Stomach (tissue), 9 donors: ENCODE measurements around the gene RPL7A. TPM values are rescaled to one million over a fixed set of nuclear protein-coding genes. Genes with fewer than 3 reads are reported as not detected.

Source experiments
- DNase-seq, 2 donors: peaks; one replicate each; pipeline versions ENCODE4 v3.0.0 to v3.0.0-alpha.2; 2013 to 2019
- H3K27ac ChIP-seq, 5 donors: fragments of 200-600 bp in 4 of 5; sonication (generic) in 4 of 5; one replicate each; pipeline ENCODE4 v1.5.1; 2013 to 2019; ENCODE audit warnings: mild to moderate bottlenecking in 1 of 5, moderate library complexity in 1 of 5
- H3K27me3 ChIP-seq, 3 donors: fragments of 200-600 bp; sonication (generic); one replicate each; pipeline ENCODE4 v1.5.1; 2017 to 2019; ENCODE audit warnings: mixed run types in 1 of 3
- H3K36me3 ChIP-seq, 4 donors: fragments of 200-600 bp; sonication (generic); 1 replicate in 3 of 4; 2 replicates in 1 of 4; pipeline ENCODE4 v1.5.1; 2016 to 2019
- H3K4me1 ChIP-seq, 4 donors: fragments of 200-600 bp; sonication (generic); one replicate each; pipeline ENCODE4 v1.5.1; 2016 to 2019
- H3K4me3 ChIP-seq, 4 donors: fragments of 200-600 bp; sonication (generic) in 3 of 4; one replicate each; pipeline ENCODE4 v1.5.1; 2016 to 2019; ENCODE audit warnings: mild to moderate bottlenecking in 1 of 4
- H3K9me3 ChIP-seq, 4 donors: fragments of 200-600 bp; sonication (generic); one replicate each; pipeline ENCODE4 v1.5.1; 2016 to 2019
- CTCF ChIP-seq, 7 experiments: fragments of 450-650 bp in 4 of 7; fragments of 200-600 bp in 3 of 7; sonication (generic) in 3 of 7; IDR thresholded peaks; one replicate each; pipeline ENCODE4 v1.5.1; 2016 to 2019; ENCODE audit warnings: antibody characterized with exemption in 7 of 7, control low read depth in 2 of 7, mild to moderate bottlenecking in 1 of 7
- EP300 ChIP-seq: sonication (generic); formaldehyde crosslinking; IDR thresholded peaks from one replicate; pipeline ENCODE4 v1.6.1; 2017; ENCODE audit warnings: antibody characterized with exemption
- POLR2A ChIP-seq, 4 donors: fragments of 450-650 bp; IDR thresholded peaks; one replicate each; pipeline ENCODE4 v1.6.1; 2016; ENCODE audit warnings: antibody characterized with exemption in 4 of 4, control low read depth in 2 of 4, mild to moderate bottlenecking in 1 of 4, moderate library complexity in 1 of 4
- POLR2AphosphoS5 ChIP-seq, 3 donors: sonication (generic); formaldehyde crosslinking; IDR thresholded peaks; one replicate each; pipeline ENCODE4 v1.6.1; 2016; ENCODE audit warnings: antibody characterized with exemption in 3 of 3
- WGBS, 5 donors: extraction: QIAGEN DNeasy Blood & Tissue Kit in 3 of 5; methylation state at CpG; one replicate each; pipeline versions ENCODE4 v1.1.5 to v1.1.7; 2013 to 2018; 5-methylcytosine and 5-hydroxymethylcytosine counted together
- intact Hi-C: fragments of 100-400 bp; cut with DNase I; formaldehyde crosslinking; loops from one replicate; pipeline ENCODE4 v1.15.1; 2023; ENCODE audit warnings: low total_unique reads
- polyA plus RNA-seq, 3 donors: library from polyadenylated mRNA; stranded (reverse); fragments of 200-250 nt; gene quantifications; one replicate each; pipeline ENCODE4 v1.2.3, GENCODE V29; 2013
- total RNA-seq, 5 donors: library from RNA; depleted of rRNA; stranded (reverse); fragments of >200 nt; gene quantifications; one replicate each; pipeline versions ENCODE4 v1.1.0 to v1.2.3, GENCODE V29; 2014 to 2016
- donor health status: healthy with polysubstance abuse.
- donor health status: Bipolar disorder and iron deficiency.
- donor health status: healthy.

Gene RPL7A
- total and polyA plus RNA-seq, 8 donors, result 809 to 4,243 (median 1,432) TPM

GRCh38 chr9:133331221-133331620, 16.8 kb upstream of the RPL7A start:
- intact Hi-C loops, result no loop called here
- no peaks in the 10 kb centered on the region for H3K9me3 ChIP-seq
- WGBS, 5 donors, result 83 to 85% (median 84%) methylated on average over 18 to 19 of the region's 19 CpGs
- no peak for DNase-seq
- H3K4me1 ChIP-seq, result peaks cover 17 to 27% (median 21%) of the 10 kb centered on the region in 4 donors
- H3K4me3 ChIP-seq, result no peak overlapping the region
- TF ChIP-seq POLR2AphosphoS5 (IDR thresholded peaks at IDR 0.05) (no peak), CTCF (IDR thresholded peaks at IDR 0.05) (no peak), POLR2A (IDR thresholded peaks at IDR 0.05) (no peak), EP300 (no peak)
- no peaks in the 10 kb centered on the region for H3K27me3 ChIP-seq
- H3K27ac ChIP-seq, result no peak overlapping the region
- peaks cover 41 to 52% (median 48%) of the 10 kb centered on the region in 4 donors for H3K36me3 ChIP-seq

GRCh38 chr9:133331641-133332380, 16.2 kb upstream of the RPL7A start:
- peaks cover 41 to 52% (median 48%) of the 10 kb centered on the region in 4 donors for H3K36me3 ChIP-seq
- H3K4me1 ChIP-seq, result peaks cover 21 to 33% (median 27%) of the 10 kb centered on the region in 4 donors
- TF ChIP-seq POLR2A (IDR thresholded peaks at IDR 0.05) (no peak), CTCF (IDR thresholded peaks at IDR 0.05) (no peak), EP300 (no peak), POLR2AphosphoS5 (IDR thresholded peaks at IDR 0.05) (no peak)
- 94 to 98% (median 96%) methylated on average over 37 to 57 of the region's 57 CpGs for WGBS, 5 donors
- H3K9me3 ChIP-seq, result no peaks in the 10 kb centered on the region
- no peak for DNase-seq
- H3K27me3 ChIP-seq, result no peaks in the 10 kb centered on the region
- no peak overlapping the region for H3K27ac ChIP-seq
- intact Hi-C loops, result no loop called here
- no peak overlapping the region for H3K4me3 ChIP-seq

GRCh38 chr9:133332381-133332730, 15.7 kb upstream of the RPL7A start:
- intact Hi-C loops, result no loop called here
- no peaks in the 10 kb centered on the region for H3K27me3 ChIP-seq
- TF ChIP-seq EP300 (no peak), POLR2A (IDR thresholded peaks at IDR 0.05) (no peak), POLR2AphosphoS5 (IDR thresholded peaks at IDR 0.05) (no peak), CTCF (IDR thresholded peaks at IDR 0.05) (no peak)

GRCh38 chr9:133333011-133333410, 15.0 kb upstream of the RPL7A start:
- Histone ChIP-seq H3K27me3 (no peaks in the 10 kb centered on the region), H3K4me1 (peaks cover 21 to 35% (median 31%) of the 10 kb centered on the region in 4 donors), H3K27ac (no peak overlapping the region), H3K4me3 (no peak overlapping the region), H3K36me3 (peaks cover 41 to 52% (median 48%) of the 10 kb centered on the region in 4 donors), H3K9me3 (no peaks in the 10 kb centered on the region)
- no peak for TF ChIP-seq CTCF (IDR thresholded peaks at IDR 0.05)
- no peak for TF ChIP-seq EP300
- no peak for TF ChIP-seq POLR2AphosphoS5 (IDR thresholded peaks at IDR 0.05)
- no peak for TF ChIP-seq POLR2A (IDR thresholded peaks at IDR 0.05)
- no peak for DNase-seq
- intact Hi-C loops, result no loop called here
- WGBS, 5 donors, result 89 to 94% (median 92%) methylated on average over 11 of the region's 11 CpGs

More at GRCh38 chr9:133332381-133332730, 15.7 kb upstream of the RPL7A start:
- DNase-seq, result no peak
- Histone ChIP-seq H3K27ac (no peak overlapping the region), H3K4me1 (peaks cover 21 to 35% (median 31%) of the 10 kb centered on the region in 4 donors), H3K36me3 (peaks cover 41 to 52% (median 48%) of the 10 kb centered on the region in 4 donors), H3K4me3 (no peak overlapping the region), H3K9me3 (no peaks in the 10 kb centered on the region)
- 88 to 98% (median 91%) methylated on average over 16 to 20 of the region's 20 CpGs for WGBS, 5 donors
